GM12865 (cell line): ENCODE results near the gene HSD3B2.

Experiments
- DNase-seq: peaks from one replicate; pipeline ENCODE4 v3.0.0; 2010; ENCODE audit warnings: low read depth
- H3K4me3 ChIP-seq: 2 replicates; pipeline ENCODE4 v1.5.1; 2011; ENCODE audit warnings: mild to moderate bottlenecking, low read depth, low read length, control low read depth
- TF ChIP-seq, protein P1 (sequence below): IDR thresholded peaks from 2 replicates; pipeline ENCODE4 v1.5.1; 2011; ENCODE audit warnings: low read length, control low read depth, low read depth, inconsistent platforms; ENCODE audit not compliant: insufficient read depth; ENCODE audit errors: missing control alignments

The HSD3B2 gene

DNA sequence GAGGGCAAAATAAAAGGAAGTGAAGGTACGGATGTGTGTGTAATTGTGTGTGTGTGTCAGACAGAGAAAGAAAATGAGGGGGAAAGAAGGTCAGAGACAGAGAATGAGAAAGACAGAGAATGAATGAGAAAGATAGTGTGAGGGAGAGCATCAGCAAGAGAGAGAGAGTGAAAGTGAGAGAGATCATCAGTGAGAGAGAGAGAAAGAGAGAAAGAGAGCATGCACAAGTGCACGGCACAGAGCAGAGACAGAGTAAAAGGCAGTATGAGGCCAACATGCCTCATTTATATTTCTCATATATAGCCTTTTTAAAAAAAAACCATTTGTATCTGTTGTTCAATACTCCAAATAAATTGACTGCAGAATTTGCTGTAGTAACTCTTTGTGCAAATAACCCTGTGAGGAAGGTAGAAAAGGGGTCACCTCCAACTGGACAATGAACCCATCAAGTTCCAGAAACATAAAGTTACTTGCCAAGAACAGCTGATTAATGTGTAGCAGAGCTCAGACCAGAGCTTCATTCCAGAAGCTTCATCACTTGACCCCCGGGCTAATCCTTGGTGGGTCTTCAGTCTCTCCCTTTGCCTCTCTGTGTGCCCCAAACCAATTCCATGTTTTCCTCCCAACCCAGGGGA lies 1.2 kb downstream of the HSD3B2 start:
- TF ChIP-seq, protein P1, sequence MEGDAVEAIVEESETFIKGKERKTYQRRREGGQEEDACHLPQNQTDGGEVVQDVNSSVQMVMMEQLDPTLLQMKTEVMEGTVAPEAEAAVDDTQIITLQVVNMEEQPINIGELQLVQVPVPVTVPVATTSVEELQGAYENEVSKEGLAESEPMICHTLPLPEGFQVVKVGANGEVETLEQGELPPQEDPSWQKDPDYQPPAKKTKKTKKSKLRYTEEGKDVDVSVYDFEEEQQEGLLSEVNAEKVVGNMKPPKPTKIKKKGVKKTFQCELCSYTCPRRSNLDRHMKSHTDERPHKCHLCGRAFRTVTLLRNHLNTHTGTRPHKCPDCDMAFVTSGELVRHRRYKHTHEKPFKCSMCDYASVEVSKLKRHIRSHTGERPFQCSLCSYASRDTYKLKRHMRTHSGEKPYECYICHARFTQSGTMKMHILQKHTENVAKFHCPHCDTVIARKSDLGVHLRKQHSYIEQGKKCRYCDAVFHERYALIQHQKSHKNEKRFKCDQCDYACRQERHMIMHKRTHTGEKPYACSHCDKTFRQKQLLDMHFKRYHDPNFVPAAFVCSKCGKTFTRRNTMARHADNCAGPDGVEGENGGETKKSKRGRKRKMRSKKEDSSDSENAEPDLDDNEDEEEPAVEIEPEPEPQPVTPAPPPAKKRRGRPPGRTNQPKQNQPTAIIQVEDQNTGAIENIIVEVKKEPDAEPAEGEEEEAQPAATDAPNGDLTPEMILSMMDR: no peak
- no peak for DNase-seq
- no peak overlapping the region for H3K4me3 ChIP-seq

DNA sequence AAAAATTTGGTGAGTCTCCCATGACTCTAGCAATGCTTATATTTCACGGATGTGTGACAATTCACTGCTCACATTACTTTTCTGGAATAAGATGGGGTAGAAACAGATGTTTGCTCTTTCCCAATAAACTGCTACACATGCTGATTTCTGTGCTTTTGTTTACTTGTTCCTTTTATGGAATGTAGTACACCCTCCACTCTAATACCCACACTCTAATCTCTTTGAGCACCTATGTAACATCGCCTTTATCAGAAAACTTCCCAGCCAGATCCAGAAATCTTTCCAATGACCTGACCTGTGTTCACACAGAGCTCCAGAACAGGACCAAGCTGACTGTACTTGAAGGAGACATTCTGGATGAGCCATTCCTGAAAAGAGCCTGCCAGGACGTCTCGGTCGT lies 4.2 kb downstream of the HSD3B2 start:
- DNase-seq: no peak
- TF ChIP-seq, protein P1: no peak
- no peak overlapping the region for H3K4me3 ChIP-seq

DNA sequence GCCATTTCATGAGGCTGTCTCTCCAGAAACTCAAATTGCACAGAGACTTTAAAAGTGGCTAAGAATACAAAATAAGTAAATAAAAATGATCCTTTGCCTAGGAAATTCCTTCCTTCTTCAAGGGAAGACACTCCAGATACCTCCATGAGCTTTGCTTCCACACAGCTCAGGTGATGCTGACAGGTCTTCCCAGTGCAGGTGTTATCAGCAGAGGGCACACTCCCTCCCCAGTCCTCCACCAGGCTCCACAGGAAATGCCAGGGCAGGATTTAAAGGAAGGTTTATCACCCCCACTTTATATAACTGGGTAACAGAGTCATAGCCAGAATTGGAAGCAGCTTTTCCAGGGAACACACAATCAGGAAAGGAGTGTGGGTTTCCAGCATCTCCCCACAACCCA lies 5.7 kb downstream of the HSD3B2 start:
- no peak overlapping the region for H3K4me3 ChIP-seq
- TF ChIP-seq, protein P1: no peak
- no peak for DNase-seq

DNA sequence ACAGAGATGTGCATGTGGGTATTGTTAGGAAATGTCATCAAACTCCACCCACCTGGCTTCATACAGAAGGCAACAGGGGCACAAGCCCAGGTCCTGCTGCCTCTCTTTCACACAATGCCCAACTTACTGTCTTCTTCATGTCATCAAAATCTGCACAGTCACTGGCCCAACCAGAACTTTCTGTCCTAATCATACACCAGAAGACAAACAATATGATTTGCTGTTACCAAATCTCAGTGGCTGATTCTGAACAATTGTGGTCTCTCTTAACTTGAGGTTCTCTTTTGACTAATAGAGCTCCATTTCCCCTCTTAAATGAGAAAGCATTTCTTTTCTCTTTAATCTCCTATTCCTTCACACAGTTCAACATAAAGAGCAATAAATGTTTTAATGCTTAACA lies 7.7 kb downstream of the HSD3B2 start:
- H3K4me3 ChIP-seq: no peak overlapping the region
- DNase-seq: peak; percentile 3
- TF ChIP-seq, protein P1: no peak

DNA sequence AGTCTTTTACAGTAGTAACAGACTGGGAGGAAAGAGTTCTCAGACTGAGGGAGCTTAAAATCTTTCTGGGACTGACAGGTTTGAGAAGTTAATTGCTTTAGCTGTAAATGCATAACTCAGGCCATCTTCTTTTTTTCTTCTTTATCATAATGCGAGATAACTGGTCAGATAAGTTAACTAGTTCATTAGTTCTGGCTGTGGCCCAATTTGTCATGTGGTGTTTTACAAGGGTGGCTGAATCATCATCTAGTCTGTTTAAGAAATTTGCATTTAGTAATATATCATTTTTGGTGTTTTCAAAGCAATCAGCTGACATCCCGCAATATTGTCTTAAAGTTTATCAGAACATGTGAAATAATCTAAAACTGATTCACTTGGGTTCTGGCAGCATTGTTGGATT lies 14.0 kb downstream of the HSD3B2 start:
- H3K4me3 ChIP-seq: no peak overlapping the region
- TF ChIP-seq, protein P1: no peak
- DNase-seq: no peak

DNA sequence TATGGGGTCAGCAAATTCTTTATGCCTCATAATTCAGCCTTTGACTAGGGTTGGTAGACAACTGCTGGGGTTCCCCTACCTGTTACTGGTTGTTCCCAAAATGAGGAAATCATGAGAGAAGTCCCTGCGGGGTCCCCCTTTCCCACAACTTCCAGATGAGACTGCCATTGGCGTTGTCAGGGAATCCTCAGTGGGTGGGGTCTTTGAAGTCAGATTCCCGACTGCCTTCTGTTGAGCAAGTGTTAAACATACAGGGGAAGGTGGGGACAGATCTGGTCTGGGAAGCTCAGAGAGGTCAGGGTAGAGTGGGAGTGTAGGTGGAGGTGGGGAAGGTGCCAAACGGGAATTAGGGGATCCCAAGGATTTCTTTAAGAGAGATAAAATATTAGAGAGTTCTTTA lies 14.7 kb downstream of the HSD3B2 start:
- no peak overlapping the region for H3K4me3 ChIP-seq
- TF ChIP-seq, protein P1: no peak
- DNase-seq: no peak

DNA sequence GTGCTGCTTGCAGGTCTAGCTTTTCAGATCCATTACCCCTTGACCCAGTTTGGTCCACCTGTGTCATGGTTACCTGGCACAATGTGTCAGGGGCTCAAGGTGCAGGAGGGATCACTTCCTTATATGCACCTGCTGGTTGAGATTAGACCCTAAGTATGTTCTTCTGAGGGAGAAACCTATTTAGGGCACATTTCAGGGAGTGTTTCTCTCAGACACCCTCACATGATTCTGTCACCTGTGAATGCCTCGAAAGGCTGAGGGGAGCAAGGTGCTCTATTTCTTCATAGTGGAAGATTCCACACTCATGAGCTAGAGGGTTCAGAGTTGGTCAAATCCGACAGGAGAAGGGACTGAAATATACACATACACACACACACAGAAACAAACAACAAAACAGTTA lies 15.5 kb downstream of the HSD3B2 start:
- TF ChIP-seq, protein P1: no peak
- no peak for DNase-seq
- H3K4me3 ChIP-seq: no peak overlapping the region
